Type B pancreatic cell (in vitro differentiated cells): ENCODE results near the gene DDX17. TPM values are rescaled to one million over a fixed set of nuclear protein-coding genes. Genes with fewer than 3 reads are reported as not detected.

Experiments used
- DNase-seq: peaks from one replicate; pipeline ENCODE4 v3.0.0; 2021; ENCODE audit warnings: mixed read lengths; ENCODE audit not compliant: unreplicated experiment; ENCODE audit errors: extremely low spot score
- H3K27ac Mint-ChIP-seq: 2 replicates; pipeline ENCODE4 v1.8.0; 2021; ENCODE audit warnings: mild to moderate bottlenecking, mixed read lengths
- H3K27me3 Mint-ChIP-seq: 2 replicates; pipeline ENCODE4 v1.8.0; 2021; ENCODE audit warnings: mixed read lengths
- H3K36me3 Mint-ChIP-seq: 2 replicates; pipeline ENCODE4 v1.8.0; 2021; ENCODE audit warnings: mixed read lengths
- H3K4me1 Mint-ChIP-seq: one replicate; pipeline ENCODE4 v1.8.0; 2021; ENCODE audit warnings: mixed read lengths; ENCODE audit not compliant: unreplicated experiment
- H3K4me3 Mint-ChIP-seq: 2 replicates; pipeline ENCODE4 v1.8.0; 2021; ENCODE audit warnings: mild to moderate bottlenecking, mixed read lengths
- H3K9me3 Mint-ChIP-seq: 2 replicates; pipeline ENCODE4 v1.8.0; 2021; ENCODE audit warnings: mixed read lengths
- CTCF ChIP-seq: fragments of 200-600 bp; sonication (generic); conservative IDR thresholded peaks from 2 replicates; pipeline ENCODE4 v1.5.0; 2021; ENCODE audit warnings: antibody characterized with exemption, mild to moderate bottlenecking
- total RNA-seq: library from RNA; stranded (reverse); gene quantifications from 2 replicates; pipeline ENCODE4 v1.2.1, GENCODE V29; 2021; ENCODE audit warnings: low replicate concordance

The DDX17 gene
- total RNA-seq, 1 donor from 2014 or later = 531 TPM

DNA sequence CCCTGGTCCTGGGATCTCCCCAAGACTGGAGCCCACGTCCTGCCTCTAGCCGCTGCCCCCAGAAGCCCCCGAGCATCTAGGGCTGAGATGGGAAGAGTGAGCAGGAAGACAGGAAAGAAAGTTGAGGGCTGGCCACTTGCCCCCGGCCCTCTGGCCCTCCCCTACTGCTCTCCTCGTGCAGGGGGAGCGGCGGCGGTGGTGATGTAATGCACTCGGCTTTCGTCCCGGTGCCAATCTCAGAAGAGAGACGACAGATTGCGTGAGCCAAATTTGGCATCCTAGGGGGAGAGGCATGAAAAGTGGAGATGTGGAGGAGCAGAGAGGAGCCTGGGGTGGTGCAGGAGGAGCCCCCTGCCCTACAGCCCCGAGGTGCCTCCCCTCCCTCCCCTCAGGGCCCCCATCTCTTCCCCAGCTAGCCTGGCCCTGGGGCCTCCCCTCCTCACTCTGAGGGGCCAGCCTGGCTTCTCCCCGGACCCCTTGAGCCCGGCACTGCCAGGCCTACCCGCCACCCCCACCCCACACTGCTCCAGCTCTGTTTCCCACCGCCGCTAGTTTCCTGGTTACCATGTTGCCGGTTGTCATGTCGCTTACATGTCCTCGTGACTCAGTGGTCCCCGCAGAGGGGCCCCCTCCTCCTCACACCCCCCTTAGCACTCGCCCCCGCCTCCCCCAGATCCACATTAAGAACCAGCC lies 53.6 kb downstream of the DDX17 start:
- peak overlapping the region; percentile 83 for H3K4me3 Mint-ChIP-seq
- TF ChIP-seq CTCF = no peak
- no peak for DNase-seq
- H3K27ac Mint-ChIP-seq = peak overlapping the region; percentile 65
- peaks cover 61% of the 10 kb centered on the region for H3K27me3 Mint-ChIP-seq
- H3K4me1 Mint-ChIP-seq = peaks cover 16% of the 10 kb centered on the region
- H3K36me3 Mint-ChIP-seq = no peaks in the 10 kb centered on the region
- no peaks in the 10 kb centered on the region for H3K9me3 Mint-ChIP-seq

GRCh38 chr22:38451864-38452263 lies 54.2 kb downstream of the DDX17 start:
- peaks cover 9% of the 10 kb centered on the region for H3K4me1 Mint-ChIP-seq
- H3K36me3 Mint-ChIP-seq = no peaks in the 10 kb centered on the region
- no peak overlapping the region for H3K4me3 Mint-ChIP-seq
- no peaks in the 10 kb centered on the region for H3K9me3 Mint-ChIP-seq
- no peak for TF ChIP-seq CTCF
- peaks cover 54% of the 10 kb centered on the region for H3K27me3 Mint-ChIP-seq
- DNase-seq = no peak
- H3K27ac Mint-ChIP-seq = no peak overlapping the region

DNA sequence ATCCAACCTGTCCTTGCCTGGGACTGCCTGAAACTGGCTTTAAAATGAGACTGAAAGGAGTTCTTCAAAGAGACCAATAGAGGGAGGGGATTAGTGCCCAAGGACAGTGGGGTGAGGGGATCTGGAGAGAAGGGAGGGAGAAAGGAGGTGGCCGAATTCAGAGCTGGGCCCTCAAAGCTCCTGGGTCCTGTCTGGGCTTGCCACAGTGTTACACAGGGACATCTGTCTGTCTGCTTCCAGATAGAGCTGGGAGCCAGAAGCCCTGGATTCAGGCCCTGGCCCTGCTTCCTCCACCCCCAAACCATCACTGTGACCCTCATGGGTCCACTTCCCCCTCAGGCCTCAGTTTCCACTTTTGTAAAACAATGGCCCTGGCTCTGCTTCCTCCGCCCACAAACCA lies 54.7 kb downstream of the DDX17 start:
- H3K9me3 Mint-ChIP-seq = no peaks in the 10 kb centered on the region
- DNase-seq = no peak
- H3K4me1 Mint-ChIP-seq = peaks cover 5% of the 10 kb centered on the region
- H3K36me3 Mint-ChIP-seq = no peaks in the 10 kb centered on the region
- H3K27me3 Mint-ChIP-seq = peaks cover 50% of the 10 kb centered on the region
- H3K4me3 Mint-ChIP-seq = no peak overlapping the region
- H3K27ac Mint-ChIP-seq = no peak overlapping the region
- TF ChIP-seq CTCF = no peak

DNA sequence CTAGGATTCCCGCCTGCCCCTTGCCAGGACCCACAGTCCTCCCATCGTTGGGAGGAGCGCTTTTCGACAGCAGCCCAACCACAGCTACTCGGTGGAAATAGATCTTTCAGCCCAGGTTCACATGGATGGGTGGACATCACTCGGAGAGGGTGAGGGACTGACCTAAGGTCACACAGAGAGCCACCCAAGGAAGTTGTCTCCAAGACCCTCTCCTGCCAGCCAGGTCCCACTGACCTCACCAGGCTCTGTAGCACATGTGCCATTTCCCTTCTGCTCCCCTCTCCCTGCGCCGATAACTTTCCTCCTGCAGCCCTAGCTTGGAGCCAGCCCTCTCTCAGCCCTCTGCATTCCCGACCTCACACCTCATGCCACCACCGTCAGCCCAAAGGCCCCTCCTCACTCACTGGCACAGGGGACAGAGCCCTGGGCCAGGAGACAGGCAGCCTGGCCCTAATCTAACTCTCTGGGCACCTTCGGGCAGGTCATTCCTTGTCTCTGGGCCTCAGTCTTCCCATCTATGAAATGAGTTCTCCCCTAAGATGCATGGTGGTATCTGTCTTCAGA lies 55.8 kb downstream of the DDX17 start:
- TF ChIP-seq CTCF = no peak
- no peaks in the 10 kb centered on the region for H3K36me3 Mint-ChIP-seq
- H3K27me3 Mint-ChIP-seq = peaks cover 48% of the 10 kb centered on the region
- H3K9me3 Mint-ChIP-seq = no peaks in the 10 kb centered on the region
- no peak for DNase-seq
- peaks cover 3% of the 10 kb centered on the region for H3K4me1 Mint-ChIP-seq
- H3K4me3 Mint-ChIP-seq = no peak overlapping the region
- H3K27ac Mint-ChIP-seq = no peak overlapping the region

GRCh38 chr22:38449776-38450175 lies 56.3 kb downstream of the DDX17 start:
- Mint-ChIP-seq H3K36me3 (no peaks in the 10 kb centered on the region), H3K4me1 (peaks cover 3% of the 10 kb centered on the region), H3K9me3 (no peaks in the 10 kb centered on the region), H3K27ac (no peak overlapping the region), H3K27me3 (peaks cover 48% of the 10 kb centered on the region), H3K4me3 (no peak overlapping the region)
- no peak for TF ChIP-seq CTCF
- DNase-seq = no peak
